SU-DHL-6 (cell line): Measurements from ENCODE around the gene RHOA.
"Not testable (repeated sequence)": the region's sequence is repeated elsewhere in the genome, so short reads cannot be mapped to it uniquely, and the experiment has no call there.

ENCODE experiments used
- EZH2phosphoT487 ChIP-seq: fragments of 200-600 bp; sonication (generic), shearing (Covaris generic); conservative IDR thresholded peaks from 2 replicates; pipeline ENCODE4 v1.6.1; 2018; ENCODE audit warnings: mild to moderate bottlenecking, antibody characterized with exemption, low read length, moderate library complexity, mixed read lengths
- TF ChIP-seq, protein P1 (sequence below): fragments of 200-600 bp; sonication (generic); IDR thresholded peaks from one replicate; pipeline ENCODE4 v1.5.1; 2017; ENCODE audit warnings: antibody characterized with exemption, mild to moderate bottlenecking, low read length, moderate library complexity; ENCODE audit not compliant: insufficient read depth, poor library complexity, severe bottlenecking

DNA sequence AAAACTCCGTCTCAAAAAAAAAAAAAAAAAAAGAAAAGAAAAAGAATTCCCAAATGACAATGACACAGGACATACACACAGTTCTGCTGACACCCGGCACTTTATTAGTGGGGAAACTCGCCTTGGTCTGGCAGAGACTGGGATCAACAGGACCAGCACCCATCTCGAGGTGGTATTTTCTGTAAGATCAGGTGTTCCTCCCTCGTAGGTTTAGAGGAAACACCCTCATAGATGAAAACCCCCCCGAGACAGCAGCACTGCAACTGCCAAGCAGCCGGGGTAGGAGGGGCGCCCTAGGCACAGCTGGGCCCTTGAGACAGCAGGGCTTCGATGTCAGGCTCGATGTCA, 54.7 kb downstream of the RHOA start:
- TF ChIP-seq, protein P1, sequence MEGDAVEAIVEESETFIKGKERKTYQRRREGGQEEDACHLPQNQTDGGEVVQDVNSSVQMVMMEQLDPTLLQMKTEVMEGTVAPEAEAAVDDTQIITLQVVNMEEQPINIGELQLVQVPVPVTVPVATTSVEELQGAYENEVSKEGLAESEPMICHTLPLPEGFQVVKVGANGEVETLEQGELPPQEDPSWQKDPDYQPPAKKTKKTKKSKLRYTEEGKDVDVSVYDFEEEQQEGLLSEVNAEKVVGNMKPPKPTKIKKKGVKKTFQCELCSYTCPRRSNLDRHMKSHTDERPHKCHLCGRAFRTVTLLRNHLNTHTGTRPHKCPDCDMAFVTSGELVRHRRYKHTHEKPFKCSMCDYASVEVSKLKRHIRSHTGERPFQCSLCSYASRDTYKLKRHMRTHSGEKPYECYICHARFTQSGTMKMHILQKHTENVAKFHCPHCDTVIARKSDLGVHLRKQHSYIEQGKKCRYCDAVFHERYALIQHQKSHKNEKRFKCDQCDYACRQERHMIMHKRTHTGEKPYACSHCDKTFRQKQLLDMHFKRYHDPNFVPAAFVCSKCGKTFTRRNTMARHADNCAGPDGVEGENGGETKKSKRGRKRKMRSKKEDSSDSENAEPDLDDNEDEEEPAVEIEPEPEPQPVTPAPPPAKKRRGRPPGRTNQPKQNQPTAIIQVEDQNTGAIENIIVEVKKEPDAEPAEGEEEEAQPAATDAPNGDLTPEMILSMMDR = not testable (repeated sequence)
- not testable (repeated sequence) for TF ChIP-seq EZH2phosphoT487
